ENCODE data around the gene METTL15. TPM values are rescaled to one million over a fixed set of nuclear protein-coding genes. Genes with fewer than 3 reads are reported as not detected.
"Not testable (repeated sequence)": the region's sequence is repeated elsewhere in the genome, so short reads cannot be mapped to it uniquely, and the experiment has no call there.

The METTL15 gene
- total RNA-seq, 1 donor from 2014 or later: 16.9 TPM

GRCh38 chr11:28169816-28170215 is 61.6 kb downstream of the METTL15 start:
- intact Hi-C loops (cut with micrococcal nuclease): no loop called here
- Mint-ChIP-seq H3K9me3 (no peaks in the 10 kb centered on the region), H3K27me3 (no peaks in the 10 kb centered on the region), H3K36me3 (ENCODE audit: low read depth) (peaks cover 14% of the 10 kb centered on the region), H3K27ac (peak overlapping the region; percentile 32), H3K4me1 (peaks cover 4% of the 10 kb centered on the region), H3K4me3 (no peak overlapping the region)
- no peak for DNase-seq

DNA sequence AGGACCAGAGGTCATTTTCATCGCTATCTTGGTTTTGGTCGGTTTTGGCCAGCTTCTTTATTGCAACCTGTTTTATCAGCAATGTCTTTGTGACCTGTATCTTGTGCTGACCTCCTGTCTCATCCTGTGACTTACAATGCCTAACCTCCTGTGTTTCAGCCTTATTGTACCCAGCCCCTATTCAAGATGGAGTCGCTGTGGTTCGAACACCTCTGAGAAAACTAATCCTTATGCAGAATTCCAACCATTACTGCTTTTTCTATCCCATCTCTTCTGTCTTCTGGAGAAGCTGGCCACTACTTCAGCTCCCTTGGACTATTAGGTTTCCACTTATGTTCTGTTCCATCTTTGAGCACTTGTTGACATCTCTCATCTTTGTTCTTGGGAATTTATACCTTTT is 62.6 kb downstream of the METTL15 start:
- Mint-ChIP-seq H3K9me3 (no peaks in the 10 kb centered on the region), H3K27me3 (no peaks in the 10 kb centered on the region), H3K4me1 (peaks cover 4% of the 10 kb centered on the region), H3K4me3 (no peak overlapping the region), H3K27ac (no peak overlapping the region), H3K36me3 (ENCODE audit: low read depth) (peaks cover 16% of the 10 kb centered on the region)
- intact Hi-C loops (cut with micrococcal nuclease): no loop called here
- no peak for DNase-seq

- no peaks in the 10 kb centered on the region for H3K9me3 Mint-ChIP-seq
- intact Hi-C loops (cut with micrococcal nuclease): no loop called here
- H3K4me3 Mint-ChIP-seq: no peak overlapping the region
- no peaks in the 10 kb centered on the region for H3K4me1 Mint-ChIP-seq
- no peaks in the 10 kb centered on the region for H3K27me3 Mint-ChIP-seq
- H3K27ac Mint-ChIP-seq: no peak overlapping the region
- DNase-seq: no peak
- H3K36me3 Mint-ChIP-seq (ENCODE audit: low read depth): peaks cover 12% of the 10 kb centered on the region
Measured at GRCh38 chr11:28176351-28176750, 68.2 kb downstream of the METTL15 start.

DNA sequence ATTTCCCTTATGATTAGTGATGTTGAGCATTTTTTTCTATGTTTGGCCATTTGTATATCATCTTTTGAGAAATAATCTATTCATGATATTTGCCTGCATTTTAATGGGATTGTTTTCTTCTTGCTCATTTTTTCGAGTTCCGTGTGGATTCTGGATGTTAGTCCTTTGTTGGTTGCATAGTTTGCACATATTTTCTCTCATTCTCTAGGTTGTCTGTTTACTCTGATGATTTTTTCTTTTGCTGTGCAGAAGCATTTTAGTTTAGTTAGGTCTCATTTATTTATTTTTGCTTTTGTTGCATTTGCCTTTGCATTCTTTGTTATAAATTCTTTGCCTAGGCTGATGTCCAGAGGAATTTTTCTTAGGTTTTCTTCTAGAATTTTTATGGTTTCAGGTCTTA is 87.3 kb downstream of the METTL15 start:
- Mint-ChIP-seq H3K9me3 (no peaks in the 10 kb centered on the region), H3K4me1 (no peaks in the 10 kb centered on the region), H3K27me3 (no peaks in the 10 kb centered on the region), H3K27ac (no peak overlapping the region), H3K36me3 (ENCODE audit: low read depth) (peaks cover 8% of the 10 kb centered on the region), H3K4me3 (no peak overlapping the region)
- intact Hi-C loops (cut with micrococcal nuclease): no loop called here
- DNase-seq: no peak

DNA sequence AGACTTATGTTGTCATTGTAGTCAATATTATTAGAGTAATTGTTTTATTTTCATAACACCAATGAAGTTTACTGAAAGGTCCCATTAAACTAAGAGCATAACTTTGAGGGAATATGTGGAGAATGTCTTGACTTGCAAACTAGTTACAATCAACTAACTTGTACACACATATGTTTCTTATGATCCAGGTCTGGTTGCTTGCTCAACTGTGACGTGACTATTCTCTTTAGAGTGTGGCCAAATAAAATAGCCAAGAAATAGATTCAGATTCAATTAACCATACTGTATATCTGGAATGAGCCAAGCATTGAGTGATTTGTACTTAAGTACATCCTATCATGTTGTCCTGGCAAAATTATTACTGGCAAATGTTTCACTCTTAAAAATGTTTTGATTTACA is 101.7 kb downstream of the METTL15 start:
- Mint-ChIP-seq H3K27me3 (no peaks in the 10 kb centered on the region), H3K9me3 (peaks cover 4% of the 10 kb centered on the region), H3K36me3 (ENCODE audit: low read depth) (peaks cover 15% of the 10 kb centered on the region), H3K27ac (no peak overlapping the region), H3K4me1 (no peaks in the 10 kb centered on the region), H3K4me3 (no peak overlapping the region)
- intact Hi-C loops (cut with micrococcal nuclease): no loop called here
- no peak for DNase-seq

- H3K36me3 Mint-ChIP-seq (ENCODE audit: low read depth); DNase-seq; H3K4me1 Mint-ChIP-seq; H3K27me3 Mint-ChIP-seq; intact Hi-C loops (cut with micrococcal nuclease); H3K27ac Mint-ChIP-seq; H3K4me3 Mint-ChIP-seq: not testable (repeated sequence)
- H3K9me3 Mint-ChIP-seq: peaks cover 15% of the 10 kb centered on the region
Measured at GRCh38 chr11:28222063-28222462, 113.9 kb downstream of the METTL15 start.

- no peak overlapping the region for H3K27ac Mint-ChIP-seq
- H3K9me3 Mint-ChIP-seq: peaks cover 7% of the 10 kb centered on the region
- H3K4me3 Mint-ChIP-seq: no peak overlapping the region
- no peak for DNase-seq
- H3K27me3 Mint-ChIP-seq: no peaks in the 10 kb centered on the region
- peaks cover 4% of the 10 kb centered on the region for H3K4me1 Mint-ChIP-seq
- no peaks in the 10 kb centered on the region for H3K36me3 Mint-ChIP-seq (ENCODE audit: low read depth)
- intact Hi-C loops (cut with micrococcal nuclease): no loop called here
Measured at GRCh38 chr11:28223577-28223976, 115.4 kb downstream of the METTL15 start.

DNA sequence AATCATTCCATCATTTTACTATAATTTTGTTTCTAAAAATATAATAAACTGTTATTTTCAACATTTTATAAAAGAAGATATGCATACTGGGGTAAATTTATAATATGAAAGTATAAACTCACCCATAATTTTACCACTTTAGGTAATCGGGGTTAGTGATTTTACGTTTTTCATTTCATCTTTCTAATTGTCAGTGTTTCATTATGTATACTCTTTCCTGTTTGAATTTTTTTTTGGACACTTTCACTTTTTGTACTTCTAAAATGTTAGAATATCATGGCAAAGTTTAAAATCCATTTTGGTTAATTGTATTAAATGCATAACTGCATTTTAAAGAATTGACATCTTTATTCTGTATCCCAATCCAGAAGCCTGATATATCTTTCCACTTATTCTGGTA is 115.8 kb downstream of the METTL15 start:
- H3K27me3 Mint-ChIP-seq: no peaks in the 10 kb centered on the region
- H3K9me3 Mint-ChIP-seq: peaks cover 7% of the 10 kb centered on the region
- intact Hi-C loops (cut with micrococcal nuclease): no loop called here
- H3K27ac Mint-ChIP-seq: no peak overlapping the region
- no peak overlapping the region for H3K4me3 Mint-ChIP-seq
- no peaks in the 10 kb centered on the region for H3K36me3 Mint-ChIP-seq (ENCODE audit: low read depth)
- DNase-seq: no peak
- H3K4me1 Mint-ChIP-seq: peaks cover 4% of the 10 kb centered on the region

DNA sequence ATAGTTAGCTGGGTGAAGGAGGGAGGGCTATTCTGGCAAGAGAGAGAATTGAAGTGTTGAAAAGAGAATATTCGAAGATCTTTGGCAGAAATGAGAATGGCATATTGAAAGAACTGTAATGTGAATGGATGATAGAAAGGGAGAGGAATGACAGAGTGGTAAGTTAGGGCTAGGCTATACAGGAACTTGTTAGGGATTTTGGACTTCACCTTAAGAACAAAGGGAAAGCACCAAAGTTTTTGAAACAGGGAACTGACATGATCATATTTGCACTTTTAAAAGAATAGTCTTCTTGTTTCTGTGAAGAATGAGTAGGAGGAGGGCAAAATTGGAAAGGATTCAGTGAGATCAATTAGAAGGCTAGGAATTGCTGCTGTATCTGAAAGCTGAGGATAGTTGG is 119.3 kb downstream of the METTL15 start:
- Mint-ChIP-seq H3K27me3 (no peaks in the 10 kb centered on the region), H3K27ac (no peak overlapping the region), H3K9me3 (peaks cover 2% of the 10 kb centered on the region), H3K4me3 (no peak overlapping the region), H3K4me1 (peaks cover 4% of the 10 kb centered on the region), H3K36me3 (ENCODE audit: low read depth) (no peaks in the 10 kb centered on the region)
- DNase-seq: no peak
- intact Hi-C loops (cut with micrococcal nuclease): no loop called here

DNA sequence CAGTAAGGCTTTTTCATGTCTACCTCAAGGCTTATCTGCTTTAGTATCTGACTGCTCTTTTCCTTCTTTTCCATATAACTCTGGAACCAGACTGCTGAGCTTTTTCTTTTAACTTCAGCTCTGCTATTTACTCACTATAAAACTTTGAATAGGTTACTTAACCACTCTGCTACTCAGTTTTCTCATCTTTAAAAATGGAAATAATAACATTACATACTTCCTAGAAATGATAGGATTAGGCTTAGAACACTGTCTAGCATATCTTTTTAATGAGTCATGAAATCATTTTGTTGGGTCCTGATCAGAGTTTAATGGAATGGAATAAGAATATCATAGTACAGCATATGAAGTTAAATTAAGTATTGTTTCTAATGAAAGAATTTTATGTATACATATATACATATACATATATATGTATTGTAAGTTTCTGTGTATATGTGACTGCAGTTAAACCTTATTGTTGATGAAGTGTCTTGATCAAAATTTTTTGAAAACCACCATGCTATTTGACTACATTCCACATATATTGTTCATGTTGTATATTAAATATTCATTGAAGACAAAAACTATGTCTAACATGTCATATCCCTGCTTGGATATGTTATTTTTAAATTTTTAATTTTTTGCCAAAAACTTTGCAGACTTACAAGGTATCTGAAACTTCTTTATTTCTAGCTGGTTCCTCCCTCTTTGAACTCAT is 120.2 kb downstream of the METTL15 start:
- H3K27me3 Mint-ChIP-seq: no peaks in the 10 kb centered on the region
- H3K4me3 Mint-ChIP-seq: no peak overlapping the region
- H3K27ac Mint-ChIP-seq: no peak overlapping the region
- no peaks in the 10 kb centered on the region for H3K36me3 Mint-ChIP-seq (ENCODE audit: low read depth)
- no peak for DNase-seq
- H3K9me3 Mint-ChIP-seq: peaks cover 2% of the 10 kb centered on the region
- intact Hi-C loops (cut with micrococcal nuclease): no loop called here
- H3K4me1 Mint-ChIP-seq: peaks cover 4% of the 10 kb centered on the region

GRCh38 chr11:28231475-28231874 is 123.3 kb downstream of the METTL15 start:
- DNase-seq: no peak
- no peak overlapping the region for H3K27ac Mint-ChIP-seq
- intact Hi-C loops (cut with micrococcal nuclease): no loop called here
- H3K4me1 Mint-ChIP-seq: peaks cover 2% of the 10 kb centered on the region
- no peaks in the 10 kb centered on the region for H3K27me3 Mint-ChIP-seq
- H3K4me3 Mint-ChIP-seq: no peak overlapping the region
- H3K9me3 Mint-ChIP-seq: peaks cover 5% of the 10 kb centered on the region
- no peaks in the 10 kb centered on the region for H3K36me3 Mint-ChIP-seq (ENCODE audit: low read depth)

DNA sequence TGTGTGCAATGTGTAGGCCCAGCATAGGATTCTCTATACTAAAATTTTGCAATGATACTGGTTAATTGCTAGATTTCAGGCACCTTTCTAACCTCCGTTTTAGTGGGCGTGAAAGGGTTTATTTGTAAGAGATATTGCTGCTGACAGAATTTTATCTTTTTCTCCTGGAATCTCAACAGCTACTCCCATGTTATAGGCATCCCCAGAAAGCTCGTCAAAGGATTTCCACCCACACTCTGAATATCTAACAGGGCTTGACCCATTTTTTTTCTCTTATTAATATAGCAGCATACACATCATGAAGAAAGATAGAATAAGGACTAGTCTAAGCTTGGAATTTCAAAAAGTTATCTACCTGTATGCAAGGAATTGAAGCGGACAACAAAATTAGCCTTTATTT is 124.5 kb downstream of the METTL15 start:
- no peak overlapping the region for H3K27ac Mint-ChIP-seq
- no peak for DNase-seq
- H3K4me1 Mint-ChIP-seq: no peaks in the 10 kb centered on the region
- no peaks in the 10 kb centered on the region for H3K27me3 Mint-ChIP-seq
- H3K4me3 Mint-ChIP-seq: no peak overlapping the region
- H3K36me3 Mint-ChIP-seq (ENCODE audit: low read depth): no peaks in the 10 kb centered on the region
- peaks cover 3% of the 10 kb centered on the region for H3K9me3 Mint-ChIP-seq
- intact Hi-C loops (cut with micrococcal nuclease): no loop called here

DNA sequence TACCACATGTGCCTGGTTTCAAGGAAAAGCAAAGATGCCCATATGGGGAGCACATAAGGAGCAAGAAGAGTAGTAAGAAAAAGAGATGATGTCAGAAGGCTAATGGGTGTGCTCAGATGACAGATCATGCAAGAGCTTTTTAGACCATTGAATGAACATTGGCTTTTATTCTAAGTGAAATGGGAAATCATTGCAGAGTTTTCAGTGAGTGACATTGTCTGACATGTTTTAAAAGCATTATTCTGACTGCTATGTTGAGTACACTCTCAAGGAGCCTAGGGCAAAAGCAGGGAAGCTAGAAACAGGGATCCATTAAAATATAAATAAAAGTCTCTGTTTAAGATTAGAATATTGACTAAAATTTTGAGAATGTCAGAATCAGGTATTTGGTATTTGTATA is 133.6 kb downstream of the METTL15 start:
- intact Hi-C loops (cut with micrococcal nuclease): no loop called here
- DNase-seq: no peak
- H3K4me3 Mint-ChIP-seq: no peak overlapping the region
- no peak overlapping the region for H3K27ac Mint-ChIP-seq
- no peaks in the 10 kb centered on the region for H3K4me1 Mint-ChIP-seq
- H3K9me3 Mint-ChIP-seq: peaks cover 5% of the 10 kb centered on the region
- peaks cover 6% of the 10 kb centered on the region for H3K36me3 Mint-ChIP-seq (ENCODE audit: low read depth)
- no peaks in the 10 kb centered on the region for H3K27me3 Mint-ChIP-seq

DNA sequence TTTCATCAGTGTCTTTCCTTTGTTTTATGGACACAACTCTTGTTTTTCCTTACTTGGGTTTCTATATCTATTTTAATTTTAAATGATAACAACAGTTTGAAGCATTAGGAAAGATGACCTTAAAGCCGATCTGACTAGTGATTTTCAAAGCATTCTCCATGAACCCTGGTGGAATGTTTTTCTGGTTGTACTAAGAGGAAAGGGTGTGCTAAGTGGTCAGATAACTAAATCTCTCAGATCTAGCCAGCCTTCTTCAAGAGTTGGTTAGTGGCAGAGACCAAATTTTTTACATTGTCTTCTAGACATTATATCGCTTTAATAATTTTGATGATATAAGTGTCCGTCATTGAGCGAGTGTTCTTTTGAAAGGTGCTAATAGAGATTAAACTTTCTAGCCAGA is 134.4 kb downstream of the METTL15 start:
- H3K27me3 Mint-ChIP-seq: no peaks in the 10 kb centered on the region
- H3K9me3 Mint-ChIP-seq: peaks cover 5% of the 10 kb centered on the region
- H3K4me3 Mint-ChIP-seq: no peak overlapping the region
- H3K36me3 Mint-ChIP-seq (ENCODE audit: low read depth): peaks cover 6% of the 10 kb centered on the region
- no peak overlapping the region for H3K27ac Mint-ChIP-seq
- intact Hi-C loops (cut with micrococcal nuclease): no loop called here
- no peak for DNase-seq
- no peaks in the 10 kb centered on the region for H3K4me1 Mint-ChIP-seq

DNA sequence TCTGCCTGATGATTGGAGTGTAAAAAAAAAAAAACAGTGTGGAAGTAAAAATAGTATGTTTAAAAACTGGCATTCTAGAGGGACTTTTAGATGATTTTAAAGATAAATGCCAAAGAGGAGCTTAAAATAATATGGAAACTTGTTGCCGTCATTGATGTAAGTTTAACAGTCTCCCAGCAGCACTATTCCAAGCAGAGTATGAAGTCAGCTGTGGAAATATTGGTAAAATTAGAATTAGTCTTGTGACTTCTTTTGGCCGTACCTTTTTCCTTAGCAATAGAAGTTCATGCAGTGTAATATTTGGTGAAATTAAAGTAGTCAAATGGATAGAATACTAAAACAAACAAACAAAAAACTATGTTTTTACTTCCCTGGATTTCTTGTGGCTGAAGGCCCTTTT is 134.9 kb downstream of the METTL15 start:
- Mint-ChIP-seq H3K27me3 (no peaks in the 10 kb centered on the region), H3K9me3 (peaks cover 5% of the 10 kb centered on the region), H3K4me3 (no peak overlapping the region), H3K4me1 (no peaks in the 10 kb centered on the region), H3K36me3 (ENCODE audit: low read depth) (peaks cover 6% of the 10 kb centered on the region), H3K27ac (no peak overlapping the region)
- intact Hi-C loops (cut with micrococcal nuclease): no loop called here
- no peak for DNase-seq
